Measurements from ENCODE around the gene GLIPR2. TPM values are rescaled to one million over a fixed set of nuclear protein-coding genes. Genes with fewer than 3 reads are reported as not detected.

Gene GLIPR2
- total RNA-seq, 1 donor from 2014 or later = 7.3 TPM

DNA sequence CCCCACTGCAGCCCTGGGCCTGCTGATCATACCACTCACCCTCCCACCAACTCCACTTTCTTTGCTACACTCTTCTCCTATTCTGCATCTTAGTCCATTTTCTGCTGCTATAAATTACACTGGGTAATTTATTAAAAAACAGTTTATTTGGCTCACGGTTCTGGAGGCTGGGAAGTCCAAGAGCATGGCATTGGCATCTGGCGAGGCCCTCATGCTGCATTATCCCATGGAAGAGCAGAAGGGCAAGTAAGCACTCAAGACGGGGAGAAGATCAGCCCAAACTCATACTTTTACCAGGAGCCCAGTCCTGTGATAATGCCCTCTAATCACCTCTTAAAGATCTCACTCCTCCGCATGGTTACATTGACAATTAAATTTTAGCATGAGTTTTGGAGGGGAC, 9.4 kb downstream of the GLIPR2 start:
- TF ChIP-seq, protein P1, sequence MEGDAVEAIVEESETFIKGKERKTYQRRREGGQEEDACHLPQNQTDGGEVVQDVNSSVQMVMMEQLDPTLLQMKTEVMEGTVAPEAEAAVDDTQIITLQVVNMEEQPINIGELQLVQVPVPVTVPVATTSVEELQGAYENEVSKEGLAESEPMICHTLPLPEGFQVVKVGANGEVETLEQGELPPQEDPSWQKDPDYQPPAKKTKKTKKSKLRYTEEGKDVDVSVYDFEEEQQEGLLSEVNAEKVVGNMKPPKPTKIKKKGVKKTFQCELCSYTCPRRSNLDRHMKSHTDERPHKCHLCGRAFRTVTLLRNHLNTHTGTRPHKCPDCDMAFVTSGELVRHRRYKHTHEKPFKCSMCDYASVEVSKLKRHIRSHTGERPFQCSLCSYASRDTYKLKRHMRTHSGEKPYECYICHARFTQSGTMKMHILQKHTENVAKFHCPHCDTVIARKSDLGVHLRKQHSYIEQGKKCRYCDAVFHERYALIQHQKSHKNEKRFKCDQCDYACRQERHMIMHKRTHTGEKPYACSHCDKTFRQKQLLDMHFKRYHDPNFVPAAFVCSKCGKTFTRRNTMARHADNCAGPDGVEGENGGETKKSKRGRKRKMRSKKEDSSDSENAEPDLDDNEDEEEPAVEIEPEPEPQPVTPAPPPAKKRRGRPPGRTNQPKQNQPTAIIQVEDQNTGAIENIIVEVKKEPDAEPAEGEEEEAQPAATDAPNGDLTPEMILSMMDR (IDR thresholded peaks at IDR 0.05; ENCODE audit: unreplicated experiment) = no peak
- Mint-ChIP-seq H3K9me3 (ENCODE audit: low read depth) (peaks cover 13% of the 10 kb centered on the region), H3K4me1 (ENCODE audit: low read depth) (no peaks in the 10 kb centered on the region)

DNA sequence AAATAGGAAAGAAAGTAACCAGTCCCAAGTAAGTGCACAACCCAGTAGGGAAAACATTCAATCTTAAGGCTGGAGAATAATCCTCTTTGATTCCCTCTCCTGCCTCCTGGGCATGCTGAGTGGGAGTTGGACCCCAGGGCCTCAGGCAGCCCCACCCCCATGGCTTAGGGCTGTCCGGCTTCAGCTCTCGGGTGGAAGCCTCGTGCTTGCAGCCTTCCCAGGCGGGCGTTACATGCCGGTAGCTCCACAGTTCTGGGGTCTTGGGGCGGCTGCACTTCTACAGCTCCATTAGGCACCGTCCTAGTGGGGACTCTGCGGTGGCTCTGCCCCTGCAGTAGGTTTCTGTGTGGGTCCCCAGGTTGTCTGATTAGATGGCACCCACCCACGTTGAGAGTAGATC, 10.1 kb downstream of the GLIPR2 start:
- Mint-ChIP-seq H3K27me3 (no peaks in the 10 kb centered on the region), H3K27ac (no peak overlapping the region), H3K4me3 (ENCODE audit: low read depth) (no peak overlapping the region), H3K4me1 (ENCODE audit: low read depth) (no peaks in the 10 kb centered on the region), H3K9me3 (ENCODE audit: low read depth) (peaks cover 13% of the 10 kb centered on the region), H3K36me3 (ENCODE audit: insufficient read depth) (peaks cover 11% of the 10 kb centered on the region)
- TF ChIP-seq, protein P1 (IDR thresholded peaks at IDR 0.05; ENCODE audit: unreplicated experiment) = no peak
- no peak for DNase-seq (ENCODE audit: low spot score, unreplicated experiment)

More for the DNA sequence above, 9.4 kb downstream of the GLIPR2 start:
- H3K4me3 Mint-ChIP-seq (ENCODE audit: low read depth) = no peak overlapping the region
- DNase-seq (ENCODE audit: low spot score, unreplicated experiment) = no peak
- H3K27me3 Mint-ChIP-seq = no peaks in the 10 kb centered on the region
- H3K27ac Mint-ChIP-seq = no peak overlapping the region
- peaks cover 11% of the 10 kb centered on the region for H3K36me3 Mint-ChIP-seq (ENCODE audit: insufficient read depth)

DNA sequence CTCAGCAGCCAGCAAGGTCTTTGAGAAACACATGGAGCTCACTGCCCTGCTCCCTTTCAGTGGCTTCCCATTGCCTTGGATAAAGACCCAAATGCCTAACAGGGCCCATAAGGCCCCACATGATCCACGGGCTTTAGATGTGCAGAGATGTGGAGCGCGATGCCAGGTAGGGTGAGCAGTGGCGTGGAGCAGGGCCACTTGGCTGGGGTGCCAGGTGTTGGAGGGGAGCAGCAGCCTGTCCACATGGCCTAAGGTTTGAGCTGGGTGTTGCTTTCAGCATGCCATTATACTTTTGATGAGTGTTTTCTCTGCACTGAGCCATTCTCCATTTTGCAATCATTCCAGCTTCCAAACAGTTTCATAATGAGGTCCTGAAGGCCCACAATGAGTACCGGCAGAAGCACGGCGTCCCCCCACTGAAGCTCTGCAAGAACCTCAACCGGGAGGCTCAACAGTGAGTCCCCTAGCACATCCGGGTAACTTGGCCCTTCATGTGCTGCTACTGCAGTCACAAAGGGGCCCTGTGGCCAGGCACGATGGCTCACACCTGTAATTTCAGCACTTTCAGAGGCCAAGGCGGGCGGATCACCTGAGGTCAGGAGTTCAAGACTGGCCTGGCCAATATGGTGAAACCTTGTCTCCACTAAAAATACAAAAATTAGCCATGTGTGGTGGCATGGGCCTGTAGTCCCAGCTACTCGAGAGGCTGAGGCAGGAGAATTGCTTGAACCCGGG, 11.1 kb downstream of the GLIPR2 start:
- TF ChIP-seq, protein P1 (IDR thresholded peaks at IDR 0.05; ENCODE audit: unreplicated experiment) = no peak
- Mint-ChIP-seq H3K36me3 (ENCODE audit: insufficient read depth) (peaks cover 11% of the 10 kb centered on the region), H3K27ac (no peak overlapping the region), H3K9me3 (ENCODE audit: low read depth) (peaks cover 13% of the 10 kb centered on the region), H3K27me3 (no peaks in the 10 kb centered on the region), H3K4me3 (ENCODE audit: low read depth) (no peak overlapping the region), H3K4me1 (ENCODE audit: low read depth) (no peaks in the 10 kb centered on the region)
- DNase-seq (ENCODE audit: low spot score, unreplicated experiment) = no peak

DNA sequence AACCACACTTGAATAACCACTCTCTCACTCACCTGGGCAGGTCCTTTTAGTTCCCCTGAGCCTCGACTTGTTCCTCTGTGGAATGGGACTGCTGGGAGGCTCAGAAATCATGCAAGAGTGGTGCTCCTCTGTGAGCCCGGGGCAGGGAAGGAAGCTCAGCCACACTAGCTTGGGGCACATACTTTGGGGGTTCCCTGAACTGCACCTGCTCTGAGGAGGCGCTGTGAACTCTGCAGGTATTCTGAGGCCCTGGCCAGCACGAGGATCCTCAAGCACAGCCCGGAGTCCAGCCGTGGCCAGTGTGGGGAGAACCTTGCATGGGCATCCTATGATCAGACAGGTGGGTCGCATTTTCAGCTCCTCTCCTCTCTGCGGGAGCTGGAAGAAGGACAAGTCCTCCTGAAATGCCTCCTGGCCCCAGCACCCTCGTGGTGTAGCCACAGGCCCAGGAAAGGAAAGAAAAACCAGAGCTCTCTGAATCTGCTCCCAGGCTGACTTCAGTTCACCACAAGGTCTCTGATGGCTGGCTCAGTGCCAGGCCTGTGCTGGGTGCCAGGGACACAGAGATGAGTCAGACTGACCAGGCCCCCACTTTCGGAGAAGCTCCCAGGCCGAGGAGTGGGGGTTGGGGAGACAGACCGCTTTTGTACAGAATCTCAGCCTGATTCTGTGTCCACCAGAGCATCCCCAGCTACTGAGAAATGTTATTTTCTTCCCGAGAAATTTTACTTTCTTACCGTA, 11.9 kb downstream of the GLIPR2 start:
- no peaks in the 10 kb centered on the region for H3K27me3 Mint-ChIP-seq
- H3K36me3 Mint-ChIP-seq (ENCODE audit: insufficient read depth) = peaks cover 11% of the 10 kb centered on the region

DNA sequence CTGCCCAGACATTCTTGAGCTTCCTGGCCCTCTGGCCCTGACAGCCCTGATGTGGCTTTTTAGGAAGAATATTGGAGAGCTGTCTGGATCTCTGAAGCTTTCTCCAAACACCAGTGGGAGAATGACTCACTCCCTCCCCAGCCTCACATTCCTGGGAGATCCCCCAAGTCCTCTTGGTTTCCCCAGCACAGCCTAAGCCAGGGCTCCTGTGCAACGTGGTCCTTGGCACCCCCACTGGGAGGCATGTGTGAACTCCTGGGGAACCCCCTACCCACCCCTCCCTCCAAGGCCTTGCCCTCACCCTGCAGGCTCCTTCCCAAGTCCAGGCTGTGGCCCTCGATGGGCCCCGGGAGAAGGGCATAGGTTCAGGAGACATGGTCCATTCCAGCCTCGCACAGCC, 12.7 kb downstream of the GLIPR2 start:
- peaks cover 11% of the 10 kb centered on the region for H3K36me3 Mint-ChIP-seq (ENCODE audit: insufficient read depth)
- no peak overlapping the region for H3K27ac Mint-ChIP-seq
- TF ChIP-seq, protein P1 (IDR thresholded peaks at IDR 0.05; ENCODE audit: unreplicated experiment) = no peak
- no peak overlapping the region for H3K4me3 Mint-ChIP-seq (ENCODE audit: low read depth)
- peaks cover 13% of the 10 kb centered on the region for H3K9me3 Mint-ChIP-seq (ENCODE audit: low read depth)
- no peak for DNase-seq (ENCODE audit: low spot score, unreplicated experiment)
- no peaks in the 10 kb centered on the region for H3K4me1 Mint-ChIP-seq (ENCODE audit: low read depth)
- H3K27me3 Mint-ChIP-seq = no peaks in the 10 kb centered on the region

More for the DNA sequence above, 11.9 kb downstream of the GLIPR2 start:
- Mint-ChIP-seq H3K9me3 (ENCODE audit: low read depth) (peaks cover 13% of the 10 kb centered on the region), H3K4me1 (ENCODE audit: low read depth) (no peaks in the 10 kb centered on the region), H3K27ac (no peak overlapping the region), H3K4me3 (ENCODE audit: low read depth) (no peak overlapping the region)
- no peak for DNase-seq (ENCODE audit: low spot score, unreplicated experiment)
- TF ChIP-seq, protein P1 (IDR thresholded peaks at IDR 0.05; ENCODE audit: unreplicated experiment) = no peak

All from progenitor cell of endocrine pancreas (in vitro differentiated cells).